ENCODE measurements around the gene DICER1. TPM values are rescaled to one million over a fixed set of nuclear protein-coding genes. Genes with fewer than 3 reads are reported as not detected.

DICER1 gene
- total and polyA plus RNA-seq, 2 experiments from 2014 or later: 21.4 to 59.2 TPM

- H3K27ac Mint-ChIP-seq: no peak overlapping the region
- peaks cover 22% of the 10 kb centered on the region for H3K9me3 Mint-ChIP-seq
- Histone ChIP-seq H3K27me3 (ENCODE audit: insufficient read depth) (no peaks in the 10 kb centered on the region), H3K27ac (ENCODE audit: low read depth) (no peak overlapping the region), H3K79me2 (replicated peaks; ENCODE audit: insufficient read depth) (no peaks in the 10 kb centered on the region), H2AFZ (no peak overlapping the region), H3K4me2 (no peak overlapping the region), H3K4me3 (no peak overlapping the region), H3F3A (replicated peaks; ENCODE audit: low read depth) (no peaks in the 10 kb centered on the region), H4K20me1 (replicated peaks; ENCODE audit: insufficient read depth) (no peaks in the 10 kb centered on the region), H3K4me1 (ENCODE audit: insufficient read depth) (no peaks in the 10 kb centered on the region), H3K9me2 (ENCODE audit: insufficient read depth) (peaks cover 8% of the 10 kb centered on the region; the same call in 1 of the 2 replicates), H3K36me3 (ENCODE audit: insufficient read depth) (peaks cover 6% of the 10 kb centered on the region; the same call in 1 of the 2 replicates)
- peaks cover 6% of the 10 kb centered on the region for H3K27me3 Mint-ChIP-seq (ENCODE audit: insufficient read depth, low read depth, poor library complexity)
- H3K36me3 Mint-ChIP-seq (ENCODE audit: low read depth): peaks cover 32% of the 10 kb centered on the region
- TF ChIP-seq EZH2 (IDR thresholded peaks at IDR 0.05; ENCODE audit: low read depth, unreplicated experiment): no peak
- TF ChIP-seq ZNF331 (CRISPR knock-in tag; IDR thresholded peaks at IDR 0.05; ENCODE audit: low read depth): no peak
- no peak for TF ChIP-seq NANOG (IDR thresholded peaks at IDR 0.05; ENCODE audit: borderline replicate concordance)
- no peak for TF ChIP-seq POLR2AphosphoS5 (IDR thresholded peaks at IDR 0.05; ENCODE audit: low read depth)
- no peak for TF ChIP-seq REST (IDR thresholded peaks at IDR 0.05; ENCODE audit: unreplicated experiment)
- TF ChIP-seq CTCF (conservative IDR thresholded peaks at IDR 0.05; ENCODE audit: low read depth in 2 of 2): no peak
- no peak for TF ChIP-seq ETS1 (IDR thresholded peaks at IDR 0.05)
- no peak for TF ChIP-seq ZNF462 (CRISPR knock-in tag; IDR thresholded peaks at IDR 0.05)
- no peak for TF ChIP-seq EZH2phosphoT487 (IDR thresholded peaks at IDR 0.05; ENCODE audit: unreplicated experiment)
- TF ChIP-seq JUNB (IDR thresholded peaks at IDR 0.05; ENCODE audit: unreplicated experiment): no peak
- TF ChIP-seq CREB1 (CRISPR knock-in tag; IDR thresholded peaks at IDR 0.05; ENCODE audit: low read depth): no peak
- no peak for TF ChIP-seq STAT1 (IDR thresholded peaks at IDR 0.05; ENCODE audit: unreplicated experiment)
- TF ChIP-seq ZNF114 (CRISPR knock-in tag; IDR thresholded peaks at IDR 0.05): no peak
- no peak for DNase-seq (ENCODE audit: low spot score)
- no peak for ATAC-seq
- no peak overlapping the region for H3K4me3 Mint-ChIP-seq
- H3K4me1 Mint-ChIP-seq: no peaks in the 10 kb centered on the region
Observed at GRCh38 chr14:95206534-95206933, 49.2 kb upstream of the DICER1 start.
